WTC11 (cell line): ENCODE results near the gene CD4. TPM values are rescaled to one million over a fixed set of nuclear protein-coding genes. Genes with fewer than 3 reads are reported as not detected.

Experiments
- ATAC-seq: fragments of 200-7000 bp; cut with Tn5 transposase; 2 replicates; pipeline ENCODE4 v1.10.0; 2021; ENCODE audit warnings: mild to moderate bottlenecking, moderate library complexity
- CTCF ChIA-PET: fragments of 300-600 bp; sonication (Branson Sonifier 250); formaldehyde crosslinking; loops from one replicate; lab custom pipeline; 2021; ENCODE audit warnings: antibody characterized with exemption; lab: Charles Lee
- POLR2A ChIA-PET: fragments of 350-600 bp; sonication (Branson Sonifier 250); formaldehyde crosslinking; loops from one replicate; lab custom pipeline; 2021; ENCODE audit warnings: antibody characterized with exemption; lab: Charles Lee
- DNase-seq: peaks from one replicate; pipeline ENCODE4 v3.0.0; 2021; ENCODE audit warnings: low spot score
- H3K27ac Mint-ChIP-seq: 2 replicates; pipeline ENCODE4 v1.8.0; 2021; ENCODE audit warnings: mixed read lengths
- H3K27me3 Mint-ChIP-seq: 2 replicates; pipeline ENCODE4 v1.8.0; 2021; ENCODE audit warnings: low read depth, mild to moderate bottlenecking, moderate library complexity, mixed read lengths
- H3K36me3 Mint-ChIP-seq: 2 replicates; pipeline ENCODE4 v1.8.0; 2021; ENCODE audit warnings: mixed read lengths
- H3K4me1 Mint-ChIP-seq: 2 replicates; pipeline ENCODE4 v1.8.0; 2022; ENCODE audit warnings: mixed read lengths
- H3K4me3 Mint-ChIP-seq: 2 replicates; pipeline ENCODE4 v1.8.0; 2021; ENCODE audit warnings: mild to moderate bottlenecking, moderate library complexity, mixed read lengths
- H3K9me3 Mint-ChIP-seq: 2 replicates; pipeline ENCODE4 v1.8.0; 2021; ENCODE audit warnings: mixed read lengths
- CREB1 ChIP-seq: sonication (generic); formaldehyde crosslinking; IDR thresholded peaks from 2 replicates; pipeline ENCODE4 v1.8.0; 2023; ENCODE audit warnings: mild to moderate bottlenecking, missing genetic modification reagents
- FOXP1 ChIP-seq: sonication (generic); formaldehyde crosslinking; IDR thresholded peaks from 2 replicates; pipeline ENCODE4 v1.8.0; 2022; ENCODE audit warnings: missing genetic modification reagents, mild to moderate bottlenecking, moderate library complexity, borderline replicate concordance
- GTF2I ChIP-seq: fragments of 250-450 bp; sonication (Bioruptor Pico); conservative IDR thresholded peaks from 2 replicates; pipeline ENCODE4 v1.4.0; 2021; ENCODE audit warnings: mild to moderate bottlenecking
- PRRX2 ChIP-seq: fragments of 250-450 bp; sonication (Bioruptor Pico); IDR thresholded peaks from 2 replicates; pipeline ENCODE4 v1.8.0; 2021; ENCODE audit warnings: mild to moderate bottlenecking
- SOX15 ChIP-seq: fragments of 250-450 bp; sonication (Bioruptor Pico); IDR thresholded peaks from 2 replicates; pipeline ENCODE4 v1.9.0; 2021; ENCODE audit warnings: mild to moderate bottlenecking
- SP1 ChIP-seq: sonication (generic); formaldehyde crosslinking; conservative IDR thresholded peaks from 2 replicates; pipeline ENCODE4 v1.8.1; 2022; ENCODE audit warnings: missing genetic modification reagents
- ZNF317 ChIP-seq: sonication (generic); formaldehyde crosslinking; IDR thresholded peaks from 2 replicates; pipeline ENCODE4 v1.8.1; 2023; ENCODE audit warnings: low read depth, mild to moderate bottlenecking, moderate library complexity, missing genetic modification reagents, borderline replicate concordance
- ZNF396 ChIP-seq: fragments of 250-450 bp; sonication (Bioruptor Pico); IDR thresholded peaks from 2 replicates; pipeline ENCODE4 v1.8.0; 2021; ENCODE audit warnings: mild to moderate bottlenecking, moderate library complexity, borderline replicate concordance
- total RNA-seq: library from RNA; stranded (reverse); gene quantifications from 3 replicates; pipeline ENCODE4 v1.2.3, GENCODE V29; 2021
- TF ChIP-seq, protein P1 (sequence below): sonication (generic); formaldehyde crosslinking; IDR thresholded peaks from 2 replicates; pipeline ENCODE4 v1.8.0; 2023; ENCODE audit warnings: mild to moderate bottlenecking, missing genetic modification reagents
- TF ChIP-seq, protein P2 (sequence below): sonication (generic); formaldehyde crosslinking; IDR thresholded peaks from 2 replicates; pipeline ENCODE4 v1.8.0; 2022; ENCODE audit warnings: mild to moderate bottlenecking, missing genetic modification reagents
- TF ChIP-seq, protein P3 (sequence below): sonication (generic); formaldehyde crosslinking; IDR thresholded peaks from 2 replicates; pipeline ENCODE4 v1.8.1; 2023; ENCODE audit warnings: mild to moderate bottlenecking, missing genetic modification reagents, moderate library complexity
- TF ChIP-seq, protein P4 (sequence below): sonication (generic); formaldehyde crosslinking; IDR thresholded peaks from 2 replicates; pipeline ENCODE4 v1.8.0; 2022; ENCODE audit warnings: mild to moderate bottlenecking, missing genetic modification reagents
- TF ChIP-seq, protein P5 (sequence below): sonication (generic); formaldehyde crosslinking; conservative IDR thresholded peaks from 2 replicates; pipeline ENCODE4 v1.8.1; 2023; ENCODE audit warnings: mild to moderate bottlenecking, low read depth, missing genetic modification reagents, moderate library complexity
- TF ChIP-seq, protein P6 (sequence below): sonication (generic); formaldehyde crosslinking; IDR thresholded peaks from 2 replicates; pipeline ENCODE4 v1.8.1; 2023; ENCODE audit warnings: mild to moderate bottlenecking, missing genetic modification reagents, moderate library complexity
- TF ChIP-seq, protein P7 (sequence below): sonication (generic); formaldehyde crosslinking; IDR thresholded peaks from 2 replicates; pipeline ENCODE4 v1.8.0; 2023; ENCODE audit warnings: missing genetic modification reagents, mild to moderate bottlenecking, borderline replicate concordance
- TF ChIP-seq, protein P8 (sequence below): sonication (generic); formaldehyde crosslinking; IDR thresholded peaks from 2 replicates; pipeline ENCODE4 v1.8.0; 2022; ENCODE audit warnings: mild to moderate bottlenecking, missing genetic modification reagents

CD4 gene
- total RNA-seq, 1 experiment from 2014 or later = 2.5 TPM

DNA sequence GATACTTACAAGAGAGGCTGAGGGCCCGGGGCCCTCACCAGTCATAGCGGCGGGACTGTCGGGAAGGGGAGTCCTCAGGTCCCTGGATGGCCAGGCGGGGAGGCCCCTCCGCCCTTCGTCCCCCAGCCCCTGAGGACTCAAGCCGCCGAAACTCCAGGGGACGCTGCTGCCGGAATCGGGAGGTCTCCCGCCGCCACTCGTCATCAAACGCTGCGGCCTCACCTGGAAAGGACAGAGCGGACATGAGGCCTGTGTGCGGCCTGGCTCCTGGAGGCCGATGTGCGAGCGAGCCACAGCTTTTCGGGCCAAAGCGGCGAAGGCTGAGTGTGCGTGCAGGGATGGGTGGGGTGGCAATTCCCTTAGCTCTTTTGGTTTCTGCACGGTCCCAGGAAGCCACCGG is 40.6 kb upstream of the CD4 start (continued):
- TF ChIP-seq, protein P1, sequence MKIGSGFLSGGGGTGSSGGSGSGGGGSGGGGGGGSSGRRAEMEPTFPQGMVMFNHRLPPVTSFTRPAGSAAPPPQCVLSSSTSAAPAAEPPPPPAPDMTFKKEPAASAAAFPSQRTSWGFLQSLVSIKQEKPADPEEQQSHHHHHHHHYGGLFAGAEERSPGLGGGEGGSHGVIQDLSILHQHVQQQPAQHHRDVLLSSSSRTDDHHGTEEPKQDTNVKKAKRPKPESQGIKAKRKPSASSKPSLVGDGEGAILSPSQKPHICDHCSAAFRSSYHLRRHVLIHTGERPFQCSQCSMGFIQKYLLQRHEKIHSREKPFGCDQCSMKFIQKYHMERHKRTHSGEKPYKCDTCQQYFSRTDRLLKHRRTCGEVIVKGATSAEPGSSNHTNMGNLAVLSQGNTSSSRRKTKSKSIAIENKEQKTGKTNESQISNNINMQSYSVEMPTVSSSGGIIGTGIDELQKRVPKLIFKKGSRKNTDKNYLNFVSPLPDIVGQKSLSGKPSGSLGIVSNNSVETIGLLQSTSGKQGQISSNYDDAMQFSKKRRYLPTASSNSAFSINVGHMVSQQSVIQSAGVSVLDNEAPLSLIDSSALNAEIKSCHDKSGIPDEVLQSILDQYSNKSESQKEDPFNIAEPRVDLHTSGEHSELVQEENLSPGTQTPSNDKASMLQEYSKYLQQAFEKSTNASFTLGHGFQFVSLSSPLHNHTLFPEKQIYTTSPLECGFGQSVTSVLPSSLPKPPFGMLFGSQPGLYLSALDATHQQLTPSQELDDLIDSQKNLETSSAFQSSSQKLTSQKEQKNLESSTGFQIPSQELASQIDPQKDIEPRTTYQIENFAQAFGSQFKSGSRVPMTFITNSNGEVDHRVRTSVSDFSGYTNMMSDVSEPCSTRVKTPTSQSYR (CRISPR knock-in tag) = no peak
- no peak for TF ChIP-seq CREB1 (CRISPR knock-in tag)
- TF ChIP-seq, protein P2, sequence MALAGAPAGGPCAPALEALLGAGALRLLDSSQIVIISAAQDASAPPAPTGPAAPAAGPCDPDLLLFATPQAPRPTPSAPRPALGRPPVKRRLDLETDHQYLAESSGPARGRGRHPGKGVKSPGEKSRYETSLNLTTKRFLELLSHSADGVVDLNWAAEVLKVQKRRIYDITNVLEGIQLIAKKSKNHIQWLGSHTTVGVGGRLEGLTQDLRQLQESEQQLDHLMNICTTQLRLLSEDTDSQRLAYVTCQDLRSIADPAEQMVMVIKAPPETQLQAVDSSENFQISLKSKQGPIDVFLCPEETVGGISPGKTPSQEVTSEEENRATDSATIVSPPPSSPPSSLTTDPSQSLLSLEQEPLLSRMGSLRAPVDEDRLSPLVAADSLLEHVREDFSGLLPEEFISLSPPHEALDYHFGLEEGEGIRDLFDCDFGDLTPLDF = no peak

DNA sequence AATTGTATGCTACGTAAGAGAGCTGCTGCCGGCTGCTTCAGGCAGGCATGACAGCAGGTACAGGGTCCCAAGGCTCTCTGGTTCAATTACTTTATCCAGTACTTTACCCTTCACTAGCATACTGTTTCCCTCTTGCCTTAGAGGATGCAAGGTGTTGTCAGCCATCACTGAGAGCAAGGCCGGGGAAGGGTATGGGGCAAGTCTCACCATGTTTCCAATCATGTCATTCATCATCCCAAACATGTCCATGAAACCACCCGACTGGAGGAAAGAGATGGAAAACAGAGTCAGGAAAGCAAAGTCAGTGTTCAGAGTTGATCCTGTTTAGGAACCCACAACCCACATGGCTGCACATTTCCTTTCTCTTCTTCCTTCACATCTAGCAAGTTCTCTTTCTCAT is 38.8 kb upstream of the CD4 start:
- peaks cover 52% of the 10 kb centered on the region for H3K36me3 Mint-ChIP-seq
- TF ChIP-seq ZNF396 (CRISPR knock-in tag) (no peak), PRRX2 (no peak), SP1 (CRISPR knock-in tag) (no peak), ZNF317 (CRISPR knock-in tag) (no peak), SOX15 (CRISPR knock-in tag) (no peak), GTF2I (CRISPR knock-in tag) (no peak), FOXP1 (CRISPR knock-in tag) (no peak)
- TF ChIP-seq, protein P3, sequence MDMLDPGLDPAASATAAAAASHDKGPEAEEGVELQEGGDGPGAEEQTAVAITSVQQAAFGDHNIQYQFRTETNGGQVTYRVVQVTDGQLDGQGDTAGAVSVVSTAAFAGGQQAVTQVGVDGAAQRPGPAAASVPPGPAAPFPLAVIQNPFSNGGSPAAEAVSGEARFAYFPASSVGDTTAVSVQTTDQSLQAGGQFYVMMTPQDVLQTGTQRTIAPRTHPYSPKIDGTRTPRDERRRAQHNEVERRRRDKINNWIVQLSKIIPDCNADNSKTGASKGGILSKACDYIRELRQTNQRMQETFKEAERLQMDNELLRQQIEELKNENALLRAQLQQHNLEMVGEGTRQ (CRISPR knock-in tag) = no peak
- TF ChIP-seq, protein P4, sequence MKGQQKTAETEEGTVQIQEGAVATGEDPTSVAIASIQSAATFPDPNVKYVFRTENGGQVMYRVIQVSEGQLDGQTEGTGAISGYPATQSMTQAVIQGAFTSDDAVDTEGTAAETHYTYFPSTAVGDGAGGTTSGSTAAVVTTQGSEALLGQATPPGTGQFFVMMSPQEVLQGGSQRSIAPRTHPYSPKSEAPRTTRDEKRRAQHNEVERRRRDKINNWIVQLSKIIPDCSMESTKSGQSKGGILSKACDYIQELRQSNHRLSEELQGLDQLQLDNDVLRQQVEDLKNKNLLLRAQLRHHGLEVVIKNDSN (CRISPR knock-in tag) = no peak
- TF ChIP-seq, protein P5, sequence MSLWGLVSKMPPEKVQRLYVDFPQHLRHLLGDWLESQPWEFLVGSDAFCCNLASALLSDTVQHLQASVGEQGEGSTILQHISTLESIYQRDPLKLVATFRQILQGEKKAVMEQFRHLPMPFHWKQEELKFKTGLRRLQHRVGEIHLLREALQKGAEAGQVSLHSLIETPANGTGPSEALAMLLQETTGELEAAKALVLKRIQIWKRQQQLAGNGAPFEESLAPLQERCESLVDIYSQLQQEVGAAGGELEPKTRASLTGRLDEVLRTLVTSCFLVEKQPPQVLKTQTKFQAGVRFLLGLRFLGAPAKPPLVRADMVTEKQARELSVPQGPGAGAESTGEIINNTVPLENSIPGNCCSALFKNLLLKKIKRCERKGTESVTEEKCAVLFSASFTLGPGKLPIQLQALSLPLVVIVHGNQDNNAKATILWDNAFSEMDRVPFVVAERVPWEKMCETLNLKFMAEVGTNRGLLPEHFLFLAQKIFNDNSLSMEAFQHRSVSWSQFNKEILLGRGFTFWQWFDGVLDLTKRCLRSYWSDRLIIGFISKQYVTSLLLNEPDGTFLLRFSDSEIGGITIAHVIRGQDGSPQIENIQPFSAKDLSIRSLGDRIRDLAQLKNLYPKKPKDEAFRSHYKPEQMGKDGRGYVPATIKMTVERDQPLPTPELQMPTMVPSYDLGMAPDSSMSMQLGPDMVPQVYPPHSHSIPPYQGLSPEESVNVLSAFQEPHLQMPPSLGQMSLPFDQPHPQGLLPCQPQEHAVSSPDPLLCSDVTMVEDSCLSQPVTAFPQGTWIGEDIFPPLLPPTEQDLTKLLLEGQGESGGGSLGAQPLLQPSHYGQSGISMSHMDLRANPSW (CRISPR knock-in tag) = no peak
- TF ChIP-seq, protein P6, sequence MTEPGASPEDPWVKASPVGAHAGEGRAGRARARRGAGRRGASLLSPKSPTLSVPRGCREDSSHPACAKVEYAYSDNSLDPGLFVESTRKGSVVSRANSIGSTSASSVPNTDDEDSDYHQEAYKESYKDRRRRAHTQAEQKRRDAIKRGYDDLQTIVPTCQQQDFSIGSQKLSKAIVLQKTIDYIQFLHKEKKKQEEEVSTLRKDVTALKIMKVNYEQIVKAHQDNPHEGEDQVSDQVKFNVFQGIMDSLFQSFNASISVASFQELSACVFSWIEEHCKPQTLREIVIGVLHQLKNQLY = no peak
- TF ChIP-seq, protein P7, sequence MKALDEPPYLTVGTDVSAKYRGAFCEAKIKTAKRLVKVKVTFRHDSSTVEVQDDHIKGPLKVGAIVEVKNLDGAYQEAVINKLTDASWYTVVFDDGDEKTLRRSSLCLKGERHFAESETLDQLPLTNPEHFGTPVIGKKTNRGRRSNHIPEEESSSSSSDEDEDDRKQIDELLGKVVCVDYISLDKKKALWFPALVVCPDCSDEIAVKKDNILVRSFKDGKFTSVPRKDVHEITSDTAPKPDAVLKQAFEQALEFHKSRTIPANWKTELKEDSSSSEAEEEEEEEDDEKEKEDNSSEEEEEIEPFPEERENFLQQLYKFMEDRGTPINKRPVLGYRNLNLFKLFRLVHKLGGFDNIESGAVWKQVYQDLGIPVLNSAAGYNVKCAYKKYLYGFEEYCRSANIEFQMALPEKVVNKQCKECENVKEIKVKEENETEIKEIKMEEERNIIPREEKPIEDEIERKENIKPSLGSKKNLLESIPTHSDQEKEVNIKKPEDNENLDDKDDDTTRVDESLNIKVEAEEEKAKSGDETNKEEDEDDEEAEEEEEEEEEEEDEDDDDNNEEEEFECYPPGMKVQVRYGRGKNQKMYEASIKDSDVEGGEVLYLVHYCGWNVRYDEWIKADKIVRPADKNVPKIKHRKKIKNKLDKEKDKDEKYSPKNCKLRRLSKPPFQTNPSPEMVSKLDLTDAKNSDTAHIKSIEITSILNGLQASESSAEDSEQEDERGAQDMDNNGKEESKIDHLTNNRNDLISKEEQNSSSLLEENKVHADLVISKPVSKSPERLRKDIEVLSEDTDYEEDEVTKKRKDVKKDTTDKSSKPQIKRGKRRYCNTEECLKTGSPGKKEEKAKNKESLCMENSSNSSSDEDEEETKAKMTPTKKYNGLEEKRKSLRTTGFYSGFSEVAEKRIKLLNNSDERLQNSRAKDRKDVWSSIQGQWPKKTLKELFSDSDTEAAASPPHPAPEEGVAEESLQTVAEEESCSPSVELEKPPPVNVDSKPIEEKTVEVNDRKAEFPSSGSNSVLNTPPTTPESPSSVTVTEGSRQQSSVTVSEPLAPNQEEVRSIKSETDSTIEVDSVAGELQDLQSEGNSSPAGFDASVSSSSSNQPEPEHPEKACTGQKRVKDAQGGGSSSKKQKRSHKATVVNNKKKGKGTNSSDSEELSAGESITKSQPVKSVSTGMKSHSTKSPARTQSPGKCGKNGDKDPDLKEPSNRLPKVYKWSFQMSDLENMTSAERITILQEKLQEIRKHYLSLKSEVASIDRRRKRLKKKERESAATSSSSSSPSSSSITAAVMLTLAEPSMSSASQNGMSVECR = no peak
- TF ChIP-seq, protein P8, sequence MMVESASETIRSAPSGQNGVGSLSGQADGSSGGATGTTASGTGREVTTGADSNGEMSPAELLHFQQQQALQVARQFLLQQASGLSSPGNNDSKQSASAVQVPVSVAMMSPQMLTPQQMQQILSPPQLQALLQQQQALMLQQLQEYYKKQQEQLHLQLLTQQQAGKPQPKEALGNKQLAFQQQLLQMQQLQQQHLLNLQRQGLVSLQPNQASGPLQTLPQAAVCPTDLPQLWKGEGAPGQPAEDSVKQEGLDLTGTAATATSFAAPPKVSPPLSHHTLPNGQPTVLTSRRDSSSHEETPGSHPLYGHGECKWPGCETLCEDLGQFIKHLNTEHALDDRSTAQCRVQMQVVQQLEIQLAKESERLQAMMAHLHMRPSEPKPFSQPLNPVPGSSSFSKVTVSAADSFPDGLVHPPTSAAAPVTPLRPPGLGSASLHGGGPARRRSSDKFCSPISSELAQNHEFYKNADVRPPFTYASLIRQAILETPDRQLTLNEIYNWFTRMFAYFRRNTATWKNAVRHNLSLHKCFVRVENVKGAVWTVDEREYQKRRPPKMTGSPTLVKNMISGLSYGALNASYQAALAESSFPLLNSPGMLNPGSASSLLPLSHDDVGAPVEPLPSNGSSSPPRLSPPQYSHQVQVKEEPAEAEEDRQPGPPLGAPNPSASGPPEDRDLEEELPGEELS (CRISPR knock-in tag) = no peak
- H3K27me3 Mint-ChIP-seq = no peaks in the 10 kb centered on the region
- no peak overlapping the region for H3K4me3 Mint-ChIP-seq
- H3K4me1 Mint-ChIP-seq = peaks cover 20% of the 10 kb centered on the region
- no peaks in the 10 kb centered on the region for H3K9me3 Mint-ChIP-seq
- ChIA-PET POLR2A (no interaction called here), CTCF (interaction anchor here (4.5 kb wide), 1 partner anchor 73 kb away, joined by 112 read pairs; the partner anchor contains the start of gene GPR162)
- no peak overlapping the region for H3K27ac Mint-ChIP-seq
- no peak for DNase-seq
- no peak for ATAC-seq
